ENCODE data around the gene ARID5B.

Gene ARID5B

DNA sequence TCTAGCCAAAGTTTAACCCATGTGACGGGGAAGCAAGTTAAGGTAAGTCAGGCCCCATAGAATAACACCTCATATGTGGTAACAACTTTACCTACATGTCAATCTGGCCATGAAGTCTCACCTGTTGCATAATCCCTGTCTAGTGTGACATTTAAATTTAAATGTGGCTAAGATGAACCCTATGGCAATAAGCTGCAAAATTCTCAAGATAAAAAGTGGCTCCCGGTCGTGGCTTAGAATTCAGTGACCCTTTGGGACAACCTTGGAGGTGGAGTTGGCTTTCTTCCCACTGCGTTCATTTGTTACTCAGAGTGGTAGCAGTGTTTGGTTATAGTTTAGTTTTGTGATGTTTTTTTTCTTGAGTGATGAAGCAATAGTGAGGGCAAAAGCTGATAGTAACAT lies 90.6 kb downstream of the ARID5B start:
- no peak for DNase-seq

DNA sequence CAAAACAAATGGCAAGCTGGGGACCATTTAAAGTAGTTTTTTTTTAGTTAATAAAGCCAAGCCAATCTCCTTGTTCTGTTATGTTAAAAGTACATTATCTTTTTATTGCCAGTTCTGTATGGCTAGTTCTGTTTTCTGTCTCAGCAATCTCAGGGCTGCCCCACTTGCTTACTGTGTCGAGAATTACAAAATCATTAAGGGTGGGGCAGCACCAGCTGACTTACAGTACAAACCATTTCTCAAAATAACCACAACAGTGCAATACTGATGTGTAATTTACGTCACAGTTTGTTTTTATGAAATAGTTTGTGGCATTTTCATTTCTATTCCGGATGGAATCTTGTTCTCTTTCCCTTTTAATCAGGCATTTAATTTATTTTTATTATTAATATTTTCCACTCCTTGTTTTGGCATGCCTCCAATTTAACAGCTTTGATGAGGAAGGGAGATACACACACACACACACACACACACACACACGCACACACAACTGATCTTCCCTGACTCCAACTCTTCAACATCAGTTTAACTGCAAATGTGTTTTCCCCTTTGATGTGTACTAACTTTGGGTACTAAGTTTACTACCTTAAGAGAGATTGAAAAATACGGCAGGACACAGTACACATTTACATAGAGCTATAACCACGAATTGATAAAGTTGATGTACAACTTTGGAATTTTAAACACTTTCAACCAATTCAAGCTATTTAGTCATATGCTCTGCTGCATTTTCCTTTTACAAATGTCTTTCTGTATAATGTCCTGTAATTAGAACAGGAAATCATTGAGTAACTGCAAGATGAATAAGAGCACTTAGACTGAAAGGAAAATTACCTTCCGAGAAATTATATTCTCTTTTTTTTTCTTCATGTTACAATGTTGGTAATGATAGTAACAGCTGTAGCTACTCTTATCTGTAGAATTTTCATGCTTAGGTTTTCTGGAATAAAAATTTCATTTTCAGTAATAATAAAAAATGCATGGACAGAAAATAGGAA lies 91.5 kb downstream of the ARID5B start:
- no peak for DNase-seq

DNA sequence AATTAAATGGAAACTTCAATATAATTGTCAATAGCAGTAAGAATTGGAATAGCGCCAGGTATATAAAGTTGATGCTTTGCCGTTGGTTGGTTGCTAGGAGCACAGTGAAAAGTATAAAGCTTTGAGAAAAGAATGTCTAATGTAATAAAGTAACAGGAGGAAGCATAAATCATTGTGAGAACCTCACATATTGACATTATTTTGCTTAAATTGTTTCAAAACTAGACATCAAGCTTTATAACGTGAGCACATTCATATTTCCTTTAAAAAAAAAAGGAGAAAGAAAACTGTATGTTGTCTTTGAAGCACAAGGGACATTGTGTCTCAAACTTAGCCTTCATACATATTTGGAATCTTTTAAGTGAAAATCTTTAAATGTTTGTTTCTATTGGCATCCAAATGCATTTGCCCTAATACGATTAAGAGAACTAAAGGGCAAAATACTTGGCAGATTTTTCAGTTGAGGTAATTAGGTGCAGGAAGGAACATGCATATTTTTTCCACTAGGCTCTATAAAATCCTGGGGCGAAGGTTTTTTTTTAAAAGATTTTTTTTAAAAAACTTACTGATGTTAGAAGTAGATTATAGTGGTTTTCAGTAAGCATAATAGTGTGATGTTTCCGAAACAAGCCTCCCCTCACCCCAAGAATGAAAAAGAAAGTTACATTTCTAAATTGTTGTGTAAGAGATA lies 92.4 kb downstream of the ARID5B start:
- DNase-seq = no peak

- DNase-seq = no peak
Measured at GRCh38 chr10:61994405-61995219, 93.1 kb downstream of the ARID5B start.

DNA sequence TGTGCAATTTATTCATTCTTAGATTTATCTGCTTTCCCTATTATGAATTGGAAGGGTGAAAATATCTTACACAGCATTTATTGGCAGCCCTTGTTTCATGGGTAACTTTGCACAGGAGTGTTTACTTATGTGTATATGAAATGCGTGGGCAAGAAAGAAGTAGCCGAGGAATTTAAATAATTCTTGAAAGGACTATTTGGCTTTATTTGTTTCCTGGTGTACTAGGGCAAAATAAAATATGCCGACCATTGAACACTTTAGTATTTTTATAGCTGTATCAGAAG lies 93.7 kb downstream of the ARID5B start:
- no peak for DNase-seq

GRCh38 chr10:61998937-61999336 lies 97.4 kb downstream of the ARID5B start:
- DNase-seq = no peak

DNA sequence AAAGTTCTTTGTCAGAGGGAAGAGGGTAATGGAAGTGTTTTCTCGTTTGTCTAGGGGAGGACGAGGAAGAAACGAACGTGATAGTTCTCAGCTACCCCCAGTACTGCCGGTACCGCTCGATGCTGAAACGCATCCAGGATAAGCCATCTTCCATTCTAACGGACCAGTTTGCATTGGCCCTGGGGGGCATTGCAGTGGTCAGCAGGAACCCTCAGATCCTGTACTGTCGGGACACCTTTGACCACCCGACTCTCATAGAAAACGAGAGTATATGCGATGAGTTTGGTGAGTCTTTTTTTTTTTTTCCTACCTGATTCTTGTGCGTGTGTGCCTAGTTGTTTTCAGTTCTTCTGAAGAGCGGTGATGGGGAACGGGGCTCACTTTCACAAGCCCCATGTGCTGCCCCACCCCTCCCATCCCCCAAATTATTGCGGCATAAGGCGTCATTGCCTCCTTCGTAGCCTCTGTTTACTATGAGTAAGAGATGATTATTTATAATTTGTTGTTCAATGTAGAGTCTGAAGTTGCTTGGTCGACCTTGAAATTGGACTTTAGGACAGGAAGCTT lies 98.6 kb downstream of the ARID5B start:
- DNase-seq = no peak

DNA sequence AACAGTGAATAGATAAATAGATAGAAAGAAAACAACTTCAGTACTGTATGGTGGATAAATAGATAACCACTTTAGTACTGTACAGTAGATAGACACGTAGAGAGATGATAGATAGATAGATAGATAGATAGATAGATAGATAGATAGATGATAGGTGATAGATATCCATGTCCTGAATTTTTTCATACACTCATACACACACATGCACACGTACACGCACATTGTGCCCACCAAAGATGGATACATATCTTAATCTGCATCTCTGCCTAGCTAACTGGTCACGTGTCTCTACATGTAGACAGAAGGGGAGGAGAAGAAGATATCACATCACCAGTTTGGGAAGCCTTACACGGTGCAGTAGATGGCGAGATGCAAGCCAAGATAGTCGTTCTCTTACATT lies 99.2 kb downstream of the ARID5B start:
- DNase-seq = no peak

DNA sequence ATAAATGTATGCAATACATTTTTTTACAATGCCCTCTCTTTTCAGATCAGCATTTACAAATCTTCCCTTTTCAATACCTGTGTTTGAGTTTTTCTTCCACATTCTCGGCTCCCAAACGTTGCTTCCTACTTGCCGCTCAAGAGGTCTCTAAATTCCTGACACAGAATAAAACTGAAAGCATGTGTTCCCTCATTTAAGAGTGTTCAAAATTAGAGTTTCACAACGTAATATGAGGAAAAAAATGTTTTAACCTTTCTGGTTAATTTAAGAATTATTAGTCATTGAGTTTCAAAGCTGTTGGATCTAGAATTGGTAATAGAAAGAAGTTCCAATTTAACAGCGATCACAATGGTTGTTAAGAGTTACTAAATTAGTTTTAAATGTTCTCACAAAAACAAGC lies 100.4 kb downstream of the ARID5B start:
- DNase-seq = no peak

DNA sequence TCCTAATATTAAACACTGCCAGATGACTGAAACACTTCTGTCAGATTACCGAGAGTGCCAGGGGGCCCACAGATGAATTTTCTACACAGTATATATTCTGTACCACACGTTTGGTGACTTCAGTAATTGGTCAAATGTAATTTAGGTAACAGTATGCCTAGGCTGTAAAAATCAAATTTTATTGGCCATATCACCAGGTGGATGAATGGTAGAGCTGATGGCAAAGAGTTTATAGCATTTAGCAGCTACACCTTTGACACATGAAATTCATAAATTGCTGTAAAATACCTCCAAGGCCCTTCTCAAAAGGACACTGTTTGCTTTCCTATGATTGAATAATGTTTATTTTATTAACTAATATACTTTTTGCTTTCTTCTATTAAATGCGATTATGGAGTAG lies 101.3 kb downstream of the ARID5B start:
- DNase-seq = no peak

- DNase-seq = no peak
Measured at GRCh38 chr10:62004042-62004441, 102.5 kb downstream of the ARID5B start.

DNA sequence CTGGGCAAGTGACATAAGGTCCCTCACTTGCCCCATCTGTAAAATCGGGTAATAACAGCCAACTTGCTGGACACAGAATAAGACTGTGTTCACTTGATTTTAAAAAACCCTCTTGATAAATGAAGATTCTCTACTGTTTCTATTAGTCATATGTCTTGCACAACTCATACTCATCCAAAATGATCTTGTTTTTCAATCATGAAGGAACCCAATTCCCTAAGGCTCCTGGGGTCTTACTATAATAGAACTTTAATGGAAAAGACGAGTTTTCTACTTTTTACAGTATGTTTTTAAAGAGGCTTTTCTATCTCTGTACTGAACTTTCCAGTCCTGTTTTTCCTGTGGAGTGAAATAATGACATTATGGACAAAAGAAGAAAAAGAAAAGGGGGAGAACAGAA lies 103.8 kb downstream of the ARID5B start:
- DNase-seq = no peak

- no peak for DNase-seq
Measured at GRCh38 chr10:62005687-62006086, 104.2 kb downstream of the ARID5B start.

GRCh38 chr10:62007145-62007544 lies 105.6 kb downstream of the ARID5B start:
- no peak for DNase-seq

DNA sequence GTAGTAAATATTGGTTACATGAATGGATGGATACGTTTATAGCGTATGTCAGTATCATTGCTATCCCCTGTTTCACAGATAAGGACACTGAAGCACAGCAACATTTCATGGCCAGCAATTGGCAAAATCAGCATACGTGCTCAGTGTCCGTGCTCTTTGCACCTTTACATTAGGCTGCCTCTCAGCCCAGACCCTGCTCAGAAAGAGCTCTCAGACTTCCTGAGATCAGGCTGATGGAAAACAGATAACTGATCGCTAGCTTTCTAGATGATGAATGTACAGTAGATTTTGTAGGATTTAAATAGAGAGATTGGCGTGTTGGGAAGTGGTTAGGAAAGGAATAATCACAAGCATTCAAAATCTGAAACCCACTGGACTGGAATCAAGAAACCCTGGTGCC lies 106.7 kb downstream of the ARID5B start:
- DNase-seq = no peak

GRCh38 chr10:62008946-62009345 lies 107.4 kb downstream of the ARID5B start:
- DNase-seq = no peak

GRCh38 chr10:62010366-62010765 lies 108.9 kb downstream of the ARID5B start:
- DNase-seq = no peak

DNA sequence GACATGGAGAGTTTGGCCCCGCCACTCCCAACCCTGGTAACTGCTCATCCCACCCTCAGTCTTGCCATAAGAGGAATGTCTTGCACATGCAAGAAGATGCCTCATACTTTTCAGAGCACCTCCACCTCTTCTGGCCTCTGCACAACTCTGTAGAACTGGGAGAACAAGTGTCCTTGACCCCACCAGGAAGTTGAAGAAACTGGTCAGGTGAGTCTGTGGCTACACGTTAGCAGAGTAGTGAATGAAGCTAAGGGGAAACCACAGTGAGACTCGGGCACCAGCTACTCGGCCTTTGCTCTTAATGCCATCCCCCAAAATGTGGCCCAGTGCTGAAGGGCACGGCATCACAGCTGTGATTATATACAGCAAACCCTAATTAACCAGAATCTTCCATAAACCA lies 110.1 kb downstream of the ARID5B start:
- DNase-seq = no peak

GRCh38 chr10:62012318-62012717 lies 110.8 kb downstream of the ARID5B start:
- no peak for DNase-seq

- no peak for DNase-seq
Measured at GRCh38 chr10:62014510-62014909, 113.0 kb downstream of the ARID5B start.

DNA sequence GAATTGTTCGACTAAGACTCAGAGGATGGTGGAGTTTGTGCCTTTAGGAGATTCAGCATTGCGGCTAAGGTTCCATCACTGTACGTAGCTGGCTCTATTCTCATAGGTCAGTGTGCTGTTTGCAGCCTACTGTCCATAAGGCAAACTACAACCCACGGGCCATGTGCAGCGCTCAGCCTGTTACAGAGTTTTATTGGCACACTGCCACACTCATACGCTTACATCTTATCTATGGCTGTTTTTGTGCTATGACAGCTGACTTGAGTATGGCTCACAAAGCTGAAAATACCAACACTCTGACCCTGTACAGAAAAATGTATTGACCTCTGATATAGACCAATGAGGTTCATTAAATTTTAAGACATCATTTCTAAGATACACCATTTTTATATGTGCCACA lies 114.5 kb downstream of the ARID5B start:
- DNase-seq = no peak

GRCh38 chr10:62016623-62017490 lies 115.4 kb downstream of the ARID5B start:
- DNase-seq = peak in 1 of 2 donors; percentile 46
